Measurements from ENCODE around the gene TTC27. TPM values are rescaled to one million over a fixed set of nuclear protein-coding genes. Genes with fewer than 3 reads are reported as not detected.
A peak's percentile ranks its signal among the peaks of the same experiment; 100 is the strongest.

TTC27 gene
- total and polyA plus RNA-seq, 2 experiments from 2014 or later, result 12.6 to 13.7 TPM

DNA sequence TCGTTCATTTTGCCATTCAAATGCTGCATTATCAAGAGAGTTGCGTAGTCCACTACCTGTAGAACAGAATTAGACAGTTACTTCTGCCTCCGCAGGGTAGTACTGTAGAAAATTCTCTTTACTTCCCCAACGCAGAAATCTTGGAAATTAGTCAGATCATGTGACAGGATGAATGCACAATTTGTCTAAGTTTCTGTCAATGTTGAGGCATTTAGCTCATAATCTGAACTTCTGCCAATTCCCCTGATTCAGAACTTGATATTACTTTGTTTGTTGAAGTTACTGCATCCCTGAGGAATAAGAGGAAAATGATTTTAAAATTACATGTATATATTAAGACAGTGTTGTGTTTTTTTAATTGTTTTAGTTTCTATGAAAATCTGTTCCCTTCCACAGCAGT lies 83.4 kb downstream of the TTC27 start:
- Histone ChIP-seq H3K4me1 (ENCODE audit: insufficient read depth) (peaks cover 8% of the 10 kb centered on the region), H3K4me2 (ENCODE audit: unreplicated experiment) (peak overlapping the region; percentile 11), H2AFZ (no peak overlapping the region), H3K9me3 (ENCODE audit: low read depth) (no peaks in the 10 kb centered on the region), H3K36me3 (ENCODE audit: low read depth) (no peaks in the 10 kb centered on the region), H3K27me3 (replicated peaks; ENCODE audit: insufficient read depth) (no peaks in the 10 kb centered on the region), H3F3A (ENCODE audit: insufficient read depth) (no peaks in the 10 kb centered on the region), H3K9ac (no peak overlapping the region), H3K9me2 (ENCODE audit: insufficient read depth) (no peaks in the 10 kb centered on the region), H3K79me2 (ENCODE audit: insufficient read depth) (no peaks in the 10 kb centered on the region), H4K20me1 (ENCODE audit: insufficient read depth) (no peaks in the 10 kb centered on the region), H3K4me3 (no peak overlapping the region), H3K27ac (no peak overlapping the region)
- DNase-seq, result peak; percentile 73
- in situ Hi-C loops (cut with MboI), result no loop called here
- no peak for TF ChIP-seq EZH2phosphoT487 (IDR thresholded peaks at IDR 0.05; ENCODE audit: insufficient read depth, low read depth)
- WGBS, 2 experiments (ENCODE audit: low coverage in 1 of 2, low lambda C conversion rate in 2 of 2, missing lambda C conversion rate in 2 of 2), result 60 to 64% methylated on average over 4 of the region's 4 CpGs

GRCh38 chr2:32711908-32712501 lies 84.2 kb downstream of the TTC27 start:
- no peaks in the 10 kb centered on the region for H3K27me3 ChIP-seq (replicated peaks; ENCODE audit: insufficient read depth)
- H3K27ac ChIP-seq, result no peak overlapping the region
- TF ChIP-seq EZH2 (IDR thresholded peaks at IDR 0.05; ENCODE audit: insufficient read depth, poor library complexity, severe bottlenecking) (no peak), EZH2phosphoT487 (IDR thresholded peaks at IDR 0.05; ENCODE audit: insufficient read depth, low read depth) (no peak)
- no peaks in the 10 kb centered on the region for H3K9me2 ChIP-seq (ENCODE audit: insufficient read depth)
- no peak overlapping the region for H2AFZ ChIP-seq
- no peaks in the 10 kb centered on the region for H3F3A ChIP-seq (ENCODE audit: insufficient read depth)
- H3K4me3 ChIP-seq, result no peak overlapping the region
- no peaks in the 10 kb centered on the region for H3K36me3 ChIP-seq (ENCODE audit: low read depth)
- DNase-seq, result peak; percentile 3
- no peaks in the 10 kb centered on the region for H3K9me3 ChIP-seq (ENCODE audit: low read depth)
- H3K79me2 ChIP-seq (ENCODE audit: insufficient read depth), result no peaks in the 10 kb centered on the region
- H3K4me1 ChIP-seq (ENCODE audit: insufficient read depth), result peaks cover 8% of the 10 kb centered on the region
- no peak overlapping the region for H3K4me2 ChIP-seq (ENCODE audit: unreplicated experiment)
- 22 to 30% methylated on average over 4 of the region's 4 CpGs for WGBS, 2 experiments (ENCODE audit: low coverage in 1 of 2, low lambda C conversion rate in 2 of 2, missing lambda C conversion rate in 2 of 2)
- H3K9ac ChIP-seq, result no peak overlapping the region
- H4K20me1 ChIP-seq (ENCODE audit: insufficient read depth), result no peaks in the 10 kb centered on the region
- in situ Hi-C loops (cut with MboI), result no loop called here

DNA sequence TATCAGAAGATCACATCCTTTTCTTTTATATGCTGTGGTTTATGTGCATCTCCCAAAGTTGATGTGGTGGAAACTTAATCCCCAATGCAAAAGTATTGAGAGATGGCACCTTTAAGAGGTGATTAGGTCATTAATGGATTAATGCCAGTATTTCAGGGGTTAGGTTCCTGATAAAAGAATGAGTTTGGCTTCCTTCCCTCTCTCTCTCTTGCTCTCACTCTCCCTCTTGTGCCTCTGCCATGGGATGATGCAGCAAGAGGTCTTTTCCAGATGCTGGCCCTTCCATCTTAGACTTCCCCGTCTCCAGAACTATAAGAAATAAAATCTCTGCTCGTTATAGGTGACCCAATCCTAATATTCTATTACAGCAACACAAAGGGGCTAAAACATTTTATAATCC lies 85.0 kb downstream of the TTC27 start:
- no peaks in the 10 kb centered on the region for H3K9me3 ChIP-seq (ENCODE audit: low read depth)
- WGBS, 2 experiments (ENCODE audit: low coverage in 1 of 2, low lambda C conversion rate in 2 of 2, missing lambda C conversion rate in 2 of 2), result 48 to 61% methylated on average over 2 of the region's 2 CpGs
- H4K20me1 ChIP-seq (ENCODE audit: insufficient read depth), result no peaks in the 10 kb centered on the region
- H3K4me1 ChIP-seq (ENCODE audit: insufficient read depth), result peaks cover 8% of the 10 kb centered on the region
- H3K36me3 ChIP-seq (ENCODE audit: low read depth), result no peaks in the 10 kb centered on the region
- in situ Hi-C loops (cut with MboI), result no loop called here
- no peak overlapping the region for H3K27ac ChIP-seq
- no peaks in the 10 kb centered on the region for H3F3A ChIP-seq (ENCODE audit: insufficient read depth)
- no peak overlapping the region for H3K9ac ChIP-seq
- no peak overlapping the region for H2AFZ ChIP-seq
- no peaks in the 10 kb centered on the region for H3K27me3 ChIP-seq (replicated peaks; ENCODE audit: insufficient read depth)
- TF ChIP-seq EZH2phosphoT487 (IDR thresholded peaks at IDR 0.05; ENCODE audit: insufficient read depth, low read depth), result no peak
- TF ChIP-seq EZH2 (IDR thresholded peaks at IDR 0.05; ENCODE audit: insufficient read depth, poor library complexity, severe bottlenecking), result no peak
- no peak overlapping the region for H3K4me2 ChIP-seq (ENCODE audit: unreplicated experiment)
- H3K9me2 ChIP-seq (ENCODE audit: insufficient read depth), result no peaks in the 10 kb centered on the region
- H3K79me2 ChIP-seq (ENCODE audit: insufficient read depth), result no peaks in the 10 kb centered on the region
- DNase-seq, result peak; percentile 14
- H3K4me3 ChIP-seq, result no peak overlapping the region

- H3K9me3 ChIP-seq (ENCODE audit: low read depth), result no peaks in the 10 kb centered on the region
- H4K20me1 ChIP-seq (ENCODE audit: insufficient read depth), result no peaks in the 10 kb centered on the region
- H3K27ac ChIP-seq, result no peak overlapping the region
- DNase-seq, result no peak
- peaks cover 8% of the 10 kb centered on the region for H3K4me1 ChIP-seq (ENCODE audit: insufficient read depth)
- no peak overlapping the region for H2AFZ ChIP-seq
- no peak overlapping the region for H3K9ac ChIP-seq
- TF ChIP-seq EZH2phosphoT487 (IDR thresholded peaks at IDR 0.05; ENCODE audit: insufficient read depth, low read depth) (no peak), EZH2 (IDR thresholded peaks at IDR 0.05; ENCODE audit: insufficient read depth, poor library complexity, severe bottlenecking) (no peak)
- no peak overlapping the region for H3K4me2 ChIP-seq (ENCODE audit: unreplicated experiment)
- H3K9me2 ChIP-seq (ENCODE audit: insufficient read depth), result no peaks in the 10 kb centered on the region
- H3K79me2 ChIP-seq (ENCODE audit: insufficient read depth), result no peaks in the 10 kb centered on the region
- no peaks in the 10 kb centered on the region for H3F3A ChIP-seq (ENCODE audit: insufficient read depth)
- 59 to 67% methylated on average over 1 of the region's 1 CpG for WGBS, 2 experiments (ENCODE audit: low coverage in 1 of 2, low lambda C conversion rate in 2 of 2, missing lambda C conversion rate in 2 of 2)
- H3K36me3 ChIP-seq (ENCODE audit: low read depth), result no peaks in the 10 kb centered on the region
- in situ Hi-C loops (cut with MboI), result no loop called here
- no peaks in the 10 kb centered on the region for H3K27me3 ChIP-seq (replicated peaks; ENCODE audit: insufficient read depth)
- no peak overlapping the region for H3K4me3 ChIP-seq
Measured at GRCh38 chr2:32714521-32714920, 86.7 kb downstream of the TTC27 start.

- no peak for TF ChIP-seq EZH2phosphoT487 (IDR thresholded peaks at IDR 0.05; ENCODE audit: insufficient read depth, low read depth)
- TF ChIP-seq EZH2 (IDR thresholded peaks at IDR 0.05; ENCODE audit: insufficient read depth, poor library complexity, severe bottlenecking), result no peak
- no peak overlapping the region for H2AFZ ChIP-seq
- H3K79me2 ChIP-seq (ENCODE audit: insufficient read depth), result no peaks in the 10 kb centered on the region
- H3K27me3 ChIP-seq (replicated peaks; ENCODE audit: insufficient read depth), result no peaks in the 10 kb centered on the region
- no peaks in the 10 kb centered on the region for H3K9me3 ChIP-seq (ENCODE audit: low read depth)
- H3K9ac ChIP-seq, result no peak overlapping the region
- no peak overlapping the region for H3K27ac ChIP-seq
- H3K36me3 ChIP-seq (ENCODE audit: low read depth), result no peaks in the 10 kb centered on the region
- no peaks in the 10 kb centered on the region for H3K9me2 ChIP-seq (ENCODE audit: insufficient read depth)
- no peaks in the 10 kb centered on the region for H3F3A ChIP-seq (ENCODE audit: insufficient read depth)
- H4K20me1 ChIP-seq (ENCODE audit: insufficient read depth), result no peaks in the 10 kb centered on the region
- no peak overlapping the region for H3K4me2 ChIP-seq (ENCODE audit: unreplicated experiment)
- in situ Hi-C loops (cut with MboI), result no loop called here
- peaks cover 8% of the 10 kb centered on the region for H3K4me1 ChIP-seq (ENCODE audit: insufficient read depth)
- DNase-seq, result no peak
- H3K4me3 ChIP-seq, result no peak overlapping the region
- 56 to 64% methylated on average over 4 of the region's 4 CpGs for WGBS, 2 experiments (ENCODE audit: low coverage in 1 of 2, low lambda C conversion rate in 2 of 2, missing lambda C conversion rate in 2 of 2)
Measured at GRCh38 chr2:32715391-32715841, 87.6 kb downstream of the TTC27 start.
